NCI-H1417 treated with DMSO at 0.1 percent for 48 hours (cell line): ENCODE data around the gene PMM1.
"Not testable (repeated sequence)": the region's sequence is repeated elsewhere in the genome, so short reads cannot be mapped to it uniquely, and the experiment has no call there.

Experiments used
- DNase-seq: peaks from one replicate; lab custom pipeline; 2025; lab: John Stamatoyannopoulos, UW

PMM1 gene

DNA sequence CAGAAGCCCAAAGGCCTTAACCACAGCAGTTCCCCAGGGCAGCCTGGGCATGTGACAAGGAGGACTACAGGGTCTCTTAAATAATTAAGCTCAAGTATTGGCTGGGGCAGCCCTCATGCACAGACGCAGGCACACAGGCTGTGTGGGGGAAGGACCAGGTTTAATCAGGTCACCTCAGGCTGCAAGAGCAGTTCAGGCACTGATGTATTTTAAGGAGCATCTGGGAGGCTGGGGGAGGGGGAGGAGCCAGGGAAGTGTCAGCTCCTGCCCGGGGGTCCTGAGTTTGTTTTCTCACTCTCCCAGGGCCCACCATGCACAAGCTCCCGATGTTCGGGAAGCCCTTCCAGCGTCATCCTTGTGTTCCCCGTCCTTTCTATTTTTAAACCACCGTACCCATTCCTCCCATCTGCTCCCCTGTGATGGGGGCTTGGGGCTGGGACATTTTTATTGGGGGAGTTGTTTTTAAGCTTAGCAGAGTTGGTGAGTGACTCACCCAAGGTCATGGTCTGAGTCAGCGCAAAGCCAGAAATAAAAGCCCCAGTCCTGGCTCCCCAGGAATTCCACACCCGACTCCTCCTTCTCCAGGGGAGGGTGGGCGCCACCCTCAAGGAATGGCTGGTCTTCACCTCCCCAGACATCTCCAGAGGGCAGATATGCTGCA is 26.5 kb downstream of the PMM1 start:
- DNase-seq, result no peak

- no peak for DNase-seq
Observed at GRCh38 chr22:41562461-41562860, 27.2 kb downstream of the PMM1 start.

GRCh38 chr22:41561788-41562187 is 27.9 kb downstream of the PMM1 start:
- DNase-seq, result no peak

DNA sequence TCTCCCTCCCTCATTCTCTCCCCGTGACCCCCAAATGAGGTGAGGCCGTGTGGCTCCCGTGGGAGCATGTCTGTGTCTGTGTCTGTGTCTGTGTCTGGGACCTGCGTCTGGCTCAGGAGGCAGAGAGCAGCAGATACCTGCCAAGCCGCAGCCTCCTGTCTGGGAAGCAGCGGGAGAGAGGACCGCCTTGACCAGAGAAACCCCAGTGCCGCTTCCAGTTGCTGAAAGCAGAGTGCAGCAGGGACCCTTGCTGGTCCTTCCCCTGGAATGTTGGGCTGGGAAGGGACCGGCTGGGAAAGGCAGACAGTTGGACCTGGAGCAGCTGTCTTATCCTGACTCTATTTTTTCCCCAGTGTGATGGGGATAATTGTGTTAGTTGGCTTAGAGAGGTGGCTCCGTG is 28.3 kb downstream of the PMM1 start:
- no peak for DNase-seq

DNA sequence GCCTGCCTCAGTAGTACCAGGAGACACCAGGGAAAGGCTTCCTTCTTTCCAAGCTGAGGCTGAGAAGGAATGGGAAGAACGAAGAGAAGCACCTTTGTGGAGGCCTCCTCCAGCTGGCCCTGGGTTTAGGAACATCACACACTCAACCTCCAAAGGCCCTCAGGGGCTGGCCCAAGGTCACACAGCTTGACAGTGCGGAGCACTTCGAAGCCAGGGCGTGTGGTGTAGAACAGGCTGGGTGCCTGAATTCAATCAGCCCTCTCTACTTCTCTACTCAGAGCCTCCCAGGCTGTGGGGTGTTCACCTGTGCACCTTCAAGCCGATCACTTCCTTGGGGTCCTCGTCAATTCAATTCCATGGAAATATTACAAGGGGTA is 29.6 kb downstream of the PMM1 start:
- DNase-seq, result no peak

DNA sequence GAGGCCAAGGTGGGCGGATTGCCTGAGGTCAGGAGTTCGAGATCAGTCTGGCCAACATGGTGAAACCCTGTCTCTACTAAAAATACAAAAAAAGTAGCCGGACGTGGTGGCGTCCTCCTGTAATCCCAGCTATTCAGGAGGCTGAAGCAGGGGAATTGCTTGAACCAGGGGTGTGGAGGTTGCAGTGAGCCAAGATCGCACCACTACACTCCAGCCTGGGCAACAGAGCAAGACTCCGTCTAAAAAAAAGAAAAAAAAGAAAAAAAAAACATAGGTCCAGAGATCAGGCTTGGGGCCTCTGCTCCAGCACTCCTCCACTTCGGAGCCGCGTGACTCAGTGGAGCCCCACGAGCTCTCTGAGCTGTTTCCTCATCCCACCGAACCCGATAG is 31.4 kb downstream of the PMM1 start:
- DNase-seq, result not testable (repeated sequence)

- no peak for DNase-seq
Observed at GRCh38 chr22:41557401-41558240, 32.0 kb downstream of the PMM1 start.

GRCh38 chr22:41556561-41556960 is 33.1 kb downstream of the PMM1 start:
- no peak for DNase-seq

- no peak for DNase-seq
Observed at GRCh38 chr22:41555325-41555982, 34.2 kb downstream of the PMM1 start.

- DNase-seq, result no peak
Observed at GRCh38 chr22:41551877-41552582, 37.6 kb downstream of the PMM1 start.

GRCh38 chr22:41550952-41551491 is 38.6 kb downstream of the PMM1 start:
- no peak for DNase-seq

GRCh38 chr22:41548830-41549211 is 40.8 kb downstream of the PMM1 start:
- DNase-seq, result no peak

GRCh38 chr22:41544671-41545476 is 44.8 kb downstream of the PMM1 start:
- DNase-seq, result no peak

GRCh38 chr22:41543854-41544670 is 45.6 kb downstream of the PMM1 start, which contains the start of gene POLR3H:
Gene POLR3H (minus strand): TSS chr22:41544470. CDS start chr22:41544101, 369 bp downstream.
- DNase-seq, result peak; percentile 79

GRCh38 chr22:41542224-41542623 is 47.4 kb downstream of the PMM1 start:
- no peak for DNase-seq

DNA sequence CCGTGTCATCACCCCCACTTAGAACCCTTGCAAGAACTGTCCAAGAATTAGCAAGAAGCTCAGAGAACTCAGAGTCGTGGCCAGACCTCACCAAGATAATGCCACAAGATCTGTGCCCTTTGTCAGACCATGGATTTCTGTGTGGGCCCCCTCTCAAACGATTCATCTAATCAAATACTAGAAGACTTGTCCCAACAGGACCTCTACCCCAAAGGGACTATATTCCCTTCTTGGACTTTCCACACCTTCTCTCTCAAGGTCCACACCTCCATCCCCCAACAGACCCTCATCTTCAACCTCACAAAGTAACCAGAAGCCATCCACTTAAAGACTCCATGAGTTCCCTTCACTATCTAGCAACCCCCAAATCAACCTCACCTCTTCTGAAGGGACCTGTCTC is 48.2 kb downstream of the PMM1 start:
- no peak for DNase-seq

DNA sequence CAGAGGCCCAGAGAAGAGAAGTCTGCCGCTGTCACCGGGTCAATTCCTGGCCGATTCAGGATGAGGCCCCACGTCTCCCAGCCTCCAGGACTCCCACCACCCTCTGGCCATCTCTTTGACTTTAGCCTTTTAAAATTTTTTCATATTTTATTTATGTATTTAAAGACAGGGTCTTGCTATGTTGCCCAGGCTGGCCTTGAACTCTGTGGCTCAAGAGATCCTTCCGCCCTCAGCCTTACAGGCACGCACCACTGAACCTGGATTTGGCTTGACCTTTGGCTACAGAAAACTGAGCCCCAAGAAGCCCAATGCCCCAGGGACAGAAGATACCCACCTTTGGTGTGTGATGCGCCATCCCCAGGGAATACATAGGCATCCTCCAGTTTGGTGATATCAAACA is 49.3 kb downstream of the PMM1 start:
- no peak for DNase-seq

DNA sequence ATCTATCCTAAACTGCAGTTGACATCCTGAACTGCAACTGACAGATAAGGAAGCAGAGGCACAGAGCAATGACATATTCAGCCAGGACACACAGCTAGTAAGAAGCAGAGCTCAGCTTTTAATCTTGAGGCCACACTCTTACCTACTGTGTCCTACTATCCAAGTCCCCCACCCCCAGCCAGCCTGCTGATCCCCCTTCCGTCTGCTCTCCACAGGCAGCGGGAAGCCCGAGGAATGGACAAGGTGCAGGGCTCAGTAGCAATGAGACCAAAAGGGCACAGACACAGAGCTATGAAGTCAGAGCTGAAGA is 49.7 kb downstream of the PMM1 start:
- DNase-seq, result no peak

- DNase-seq, result no peak
Observed at GRCh38 chr22:41539146-41540005, 50.3 kb downstream of the PMM1 start.

GRCh38 chr22:41538583-41538982 is 51.1 kb downstream of the PMM1 start:
- DNase-seq, result no peak
